Coronary artery (tissue), 2 donors: Measurements from ENCODE around the gene HARBI1.
A peak's percentile ranks its signal among the peaks of the same experiment; 100 is the strongest.

Source experiments
- DNase-seq: peaks from one replicate; pipeline ENCODE4 v3.0.0-alpha.2; 2017; ENCODE audit warnings: low spot score
- H3K27ac ChIP-seq, 2 donors: fragments of 200-600 bp; sonication (generic); one replicate each; pipeline ENCODE4 v1.5.1; 2016 to 2019
- H3K4me3 ChIP-seq: fragments of 200-600 bp; sonication (generic); 2 replicates; pipeline ENCODE4 v1.5.1; 2016; ENCODE audit warnings: mild to moderate bottlenecking, moderate library complexity
- CTCF ChIP-seq: fragments of 200-600 bp; sonication (generic); IDR thresholded peaks from one replicate; pipeline ENCODE4 v1.5.1; 2019; ENCODE audit warnings: antibody characterized with exemption

Gene HARBI1, protein sequence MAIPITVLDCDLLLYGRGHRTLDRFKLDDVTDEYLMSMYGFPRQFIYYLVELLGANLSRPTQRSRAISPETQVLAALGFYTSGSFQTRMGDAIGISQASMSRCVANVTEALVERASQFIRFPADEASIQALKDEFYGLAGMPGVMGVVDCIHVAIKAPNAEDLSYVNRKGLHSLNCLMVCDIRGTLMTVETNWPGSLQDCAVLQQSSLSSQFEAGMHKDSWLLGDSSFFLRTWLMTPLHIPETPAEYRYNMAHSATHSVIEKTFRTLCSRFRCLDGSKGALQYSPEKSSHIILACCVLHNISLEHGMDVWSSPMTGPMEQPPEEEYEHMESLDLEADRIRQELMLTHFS

DNA sequence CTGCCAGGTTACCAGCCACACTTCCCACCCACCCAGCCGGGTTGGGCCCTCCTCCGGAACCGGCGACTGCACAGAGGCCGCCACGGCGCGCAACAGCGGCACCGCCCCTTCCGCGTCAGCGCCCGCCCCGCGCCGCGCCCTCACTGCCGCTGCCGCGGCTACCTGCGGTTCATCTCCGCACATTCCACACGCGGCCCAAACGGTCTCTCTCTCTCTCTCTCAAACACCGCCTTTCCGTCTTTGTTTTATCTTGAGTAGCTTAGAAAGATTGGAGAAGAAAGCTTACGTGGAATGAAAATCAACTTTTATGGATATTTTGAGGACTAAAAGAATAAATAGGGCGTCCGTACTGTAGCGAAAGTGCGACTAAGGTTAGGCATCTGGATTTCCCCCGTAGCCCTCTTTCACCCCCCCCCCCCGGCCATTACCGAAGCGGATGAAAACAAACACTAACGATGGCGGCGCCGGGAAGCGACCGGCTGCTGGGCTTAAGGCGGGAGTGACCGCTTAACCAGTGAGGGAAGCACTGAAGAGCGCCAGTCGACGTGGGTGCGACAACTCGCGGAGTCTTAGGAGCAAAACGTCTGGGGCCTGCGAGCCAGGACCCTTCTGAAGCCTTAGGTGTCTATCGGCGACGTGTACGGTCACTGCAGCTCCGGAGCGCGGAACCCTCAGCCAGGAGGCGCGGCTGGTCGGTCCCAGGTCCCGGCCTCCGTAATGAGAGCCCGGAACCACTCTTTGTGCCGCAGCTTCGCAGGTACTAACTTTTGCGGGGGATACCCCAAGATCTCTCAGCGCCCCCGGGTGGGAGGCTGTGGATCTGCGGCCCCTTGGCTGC is at the start of gene HARBI1, which contains the start of gene ATG13:
Gene HARBI1, minus strand, starts transcription at position 94 of the 838 bp plus-strand sequence. CDS start 990 bp downstream, outside the sequence.
Gene ATG13, plus strand, starts transcription at position 420 of the 838 bp plus-strand sequence. CDS start 26,739 bp downstream, outside the sequence.
- TF ChIP-seq CTCF, result peak; percentile 77
- H3K4me3 ChIP-seq, result peak within 1 kb of the TSS; percentile 99
- DNase-seq, result peak; percentile 89

GRCh38 chr11:46666516-46666915 is 49.5 kb upstream of the HARBI1 start:
- peak overlapping the region; percentile 51 to 79 for H3K27ac ChIP-seq
- TF ChIP-seq CTCF, result no peak
- no peak for DNase-seq
- H3K4me3 ChIP-seq, result no peak overlapping the region

More for the DNA sequence above, at the start of gene HARBI1, which contains the start of gene ATG13:
- peak within 1 kb of the TSS; percentile 89 to 98 for H3K27ac ChIP-seq

DNA sequence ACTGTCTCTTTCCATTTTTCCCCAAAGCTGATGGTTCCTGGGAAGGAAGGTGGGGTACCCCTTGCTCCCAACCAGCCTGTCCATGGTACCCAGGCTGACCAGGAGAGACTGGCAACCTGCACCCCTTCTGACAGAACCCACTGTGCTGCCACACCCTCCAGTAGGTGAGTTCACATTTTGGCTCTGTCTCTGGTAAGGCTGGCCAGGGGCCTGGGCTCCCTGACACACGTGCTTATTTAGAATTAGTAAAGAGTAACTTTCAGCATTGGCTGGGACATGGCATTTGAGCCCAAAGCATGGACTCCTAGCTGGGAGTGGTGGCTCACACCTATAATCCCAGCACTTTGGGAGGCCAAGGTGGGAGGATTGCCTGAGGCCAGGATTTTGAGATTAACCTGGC is 48.3 kb upstream of the HARBI1 start:
- Histone ChIP-seq H3K27ac (peak overlapping the region in 1 of 2 donors; percentile 64), H3K4me3 (no peak overlapping the region)
- TF ChIP-seq CTCF, result no peak
- no peak for DNase-seq

DNA sequence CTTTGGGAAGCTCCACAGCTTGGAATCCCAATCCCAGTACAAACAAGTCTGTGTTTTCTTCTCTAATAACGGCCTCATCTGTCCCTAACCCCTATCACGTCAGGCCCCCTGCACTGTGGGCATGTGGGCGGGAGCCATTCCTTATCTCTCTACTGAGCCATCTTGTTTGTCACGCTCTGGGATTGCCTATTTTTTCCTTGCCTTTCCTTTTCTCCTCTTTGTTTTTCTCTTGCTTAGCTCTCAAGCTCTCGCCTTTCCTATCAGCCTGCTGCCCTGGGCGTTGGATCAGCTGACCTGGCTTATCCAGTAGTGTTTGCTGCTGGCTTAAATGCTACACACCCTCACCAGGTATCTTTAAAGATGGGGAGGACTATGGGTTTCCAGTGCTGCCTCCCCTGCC is 47.6 kb upstream of the HARBI1 start:
- TF ChIP-seq CTCF, result no peak
- Histone ChIP-seq H3K4me3 (no peak overlapping the region), H3K27ac (peak overlapping the region; percentile 15 to 50)
- DNase-seq, result no peak

- DNase-seq, result no peak
- no peak overlapping the region for H3K27ac ChIP-seq
- no peak for TF ChIP-seq CTCF
- no peak overlapping the region for H3K4me3 ChIP-seq
Observed at GRCh38 chr11:46663277-46663940, 46.4 kb upstream of the HARBI1 start.

GRCh38 chr11:46662366-46662765 is 45.3 kb upstream of the HARBI1 start:
- TF ChIP-seq CTCF, result no peak
- Histone ChIP-seq H3K4me3 (no peak overlapping the region), H3K27ac (no peak overlapping the region)
- no peak for DNase-seq
